GM18907 (cell line): ENCODE data around the gene THG1L.
"Not testable (repeated sequence)": the region's sequence is repeated elsewhere in the genome, so short reads cannot be mapped to it uniquely, and the experiment has no call there.

Source experiments
- ATAC-seq: cut with Tn5 transposase; IDR thresholded peaks from one replicate; pipeline ENCODE4 v1.9.1; 2021; ENCODE audit warnings: mild to moderate bottlenecking, moderate library complexity; ENCODE audit not compliant: unreplicated experiment

THG1L gene

DNA sequence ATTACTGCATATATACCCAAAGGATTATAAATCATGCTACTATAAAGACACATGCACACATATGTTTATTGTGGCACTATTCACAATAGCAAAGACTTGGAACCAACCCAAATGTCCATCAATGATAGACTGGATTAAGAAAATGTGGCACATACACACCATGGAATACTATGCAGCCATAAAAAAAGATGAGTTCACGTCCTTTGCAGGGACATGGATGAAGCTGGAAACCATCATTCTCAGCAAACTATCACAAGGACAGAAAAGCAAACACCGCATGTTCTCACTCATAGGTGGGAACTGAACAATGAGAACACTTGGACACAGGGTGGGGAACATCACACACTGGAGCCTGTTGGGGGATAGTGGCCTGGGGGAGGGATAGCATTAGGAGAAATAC is 4.6 kb upstream of the THG1L start:
- not testable (repeated sequence) for ATAC-seq

DNA sequence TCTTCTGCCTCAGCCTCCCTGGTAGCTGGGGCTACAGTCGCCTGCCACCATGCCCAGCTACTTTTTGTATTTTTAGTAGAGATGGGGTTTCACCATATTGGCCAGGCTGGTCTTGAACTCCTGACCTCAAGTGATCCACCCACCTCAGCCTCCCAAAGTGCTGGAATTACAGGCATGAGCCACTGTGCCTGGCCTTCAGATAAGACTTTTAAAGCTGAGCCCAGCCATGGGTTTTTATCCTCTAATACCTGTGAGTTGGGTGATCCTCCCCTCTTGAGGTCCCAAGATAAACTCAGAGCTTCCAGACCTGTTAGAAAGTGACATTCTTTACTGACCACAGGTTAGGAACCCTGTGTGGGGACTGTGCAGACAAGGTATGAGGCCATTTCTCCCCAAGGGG is 3.4 kb upstream of the THG1L start:
- not testable (repeated sequence) for ATAC-seq

DNA sequence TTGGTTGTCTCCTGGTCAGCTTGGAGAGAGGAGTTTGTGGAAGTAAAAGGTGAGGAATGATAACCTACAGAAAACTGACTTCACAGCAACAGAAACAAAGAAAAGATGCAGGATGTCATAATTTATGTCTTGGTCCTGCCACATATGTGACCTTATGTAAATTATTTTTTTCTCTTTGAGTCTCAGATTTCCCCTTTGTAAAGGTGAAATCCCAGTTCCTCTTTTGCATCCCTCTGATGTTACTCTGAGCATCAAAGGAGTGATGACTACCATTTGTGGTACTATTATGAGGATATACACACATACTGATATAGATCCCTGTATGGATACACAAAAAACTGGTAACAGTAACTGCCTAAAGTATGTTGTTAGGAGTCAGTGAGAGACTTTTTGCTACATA is 1.4 kb upstream of the THG1L start:
- ATAC-seq: peak; percentile 72

DNA sequence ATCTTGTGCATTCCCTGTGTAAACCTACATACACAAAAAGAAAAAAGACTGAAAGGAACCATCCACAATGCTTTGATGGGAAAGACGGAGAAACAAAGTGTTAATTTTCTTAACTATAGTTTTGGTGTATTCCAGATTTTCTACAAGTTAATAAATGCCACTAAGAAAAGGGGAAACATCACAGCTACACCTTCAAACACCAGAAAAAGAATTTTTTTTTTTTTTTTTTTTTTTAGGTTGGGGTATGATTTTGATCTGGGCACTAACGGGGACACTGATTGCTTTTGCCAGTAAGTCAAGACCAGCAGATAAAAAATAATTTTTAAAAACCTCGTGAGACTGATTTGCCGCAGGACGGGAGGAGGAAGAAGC is 334 bp upstream of the THG1L start:
- ATAC-seq: no peak

DNA sequence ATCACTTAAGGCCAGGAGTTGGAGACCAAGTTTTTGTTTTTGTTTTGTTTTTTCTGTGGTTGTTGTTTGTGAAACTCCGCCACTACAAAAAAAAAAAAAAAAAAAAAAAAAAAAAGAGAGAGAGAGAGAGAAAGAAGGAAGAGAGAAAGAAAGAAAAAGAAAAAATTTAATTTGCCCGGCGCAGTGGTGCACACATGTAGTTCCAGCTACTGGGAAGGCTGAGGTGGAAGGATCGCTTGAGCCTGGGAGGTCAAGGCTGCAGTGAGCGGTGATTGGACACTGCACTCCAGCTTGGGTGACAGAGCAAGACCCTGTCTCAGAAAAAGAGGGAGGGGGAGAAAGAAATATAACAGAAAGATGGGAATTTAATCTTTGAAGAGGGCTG is 902 bp downstream of the THG1L start:
- no peak for ATAC-seq

DNA sequence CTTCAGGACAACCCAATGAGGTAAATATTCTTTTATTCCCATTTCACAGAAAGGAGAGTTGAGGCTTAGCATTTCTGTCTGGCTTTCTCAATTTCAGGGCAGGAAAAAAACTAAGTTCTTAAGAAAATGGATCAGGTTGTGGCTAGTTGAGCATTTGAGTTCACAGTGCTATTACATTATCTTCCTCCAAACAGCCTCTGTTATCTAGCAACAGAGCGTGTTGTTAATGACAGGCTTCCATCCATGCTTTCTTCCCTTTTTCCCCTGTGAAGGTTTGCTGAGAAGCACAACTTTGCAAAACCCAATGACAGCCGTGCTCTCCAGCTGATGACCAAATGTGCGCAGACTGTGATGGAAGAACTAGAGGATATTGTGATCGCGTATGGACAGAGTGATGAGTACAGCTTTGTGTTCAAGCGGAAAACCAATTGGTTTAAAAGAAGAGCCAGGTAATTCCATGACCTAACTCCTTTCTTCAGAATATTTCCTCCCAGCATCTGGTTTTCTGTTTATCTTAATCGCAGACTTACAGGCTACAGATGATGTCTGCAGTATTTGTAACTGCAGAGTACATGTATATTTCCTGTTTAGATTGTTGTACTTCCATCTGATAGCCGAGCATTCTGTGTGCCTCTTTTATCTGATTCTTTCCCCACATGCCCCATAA is 1.5 kb downstream of the THG1L start:
- no peak for ATAC-seq

DNA sequence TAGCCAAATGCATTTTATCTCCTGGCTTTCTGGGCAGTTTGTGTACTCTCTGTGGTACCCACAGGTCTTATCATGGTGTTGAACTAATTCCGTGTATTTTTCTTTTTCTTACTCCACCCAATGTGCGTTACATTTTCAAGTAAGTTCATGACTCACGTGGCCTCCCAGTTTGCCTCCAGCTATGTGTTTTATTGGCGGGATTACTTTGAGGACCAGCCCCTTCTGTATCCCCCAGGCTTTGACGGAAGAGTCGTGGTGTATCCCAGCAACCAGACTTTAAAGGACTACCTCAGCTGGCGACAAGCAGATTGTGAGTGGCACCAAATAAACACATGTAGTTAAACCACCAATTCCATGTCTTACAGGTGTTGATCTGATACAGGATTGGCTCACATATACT is 3.2 kb downstream of the THG1L start:
- no peak for ATAC-seq

DNA sequence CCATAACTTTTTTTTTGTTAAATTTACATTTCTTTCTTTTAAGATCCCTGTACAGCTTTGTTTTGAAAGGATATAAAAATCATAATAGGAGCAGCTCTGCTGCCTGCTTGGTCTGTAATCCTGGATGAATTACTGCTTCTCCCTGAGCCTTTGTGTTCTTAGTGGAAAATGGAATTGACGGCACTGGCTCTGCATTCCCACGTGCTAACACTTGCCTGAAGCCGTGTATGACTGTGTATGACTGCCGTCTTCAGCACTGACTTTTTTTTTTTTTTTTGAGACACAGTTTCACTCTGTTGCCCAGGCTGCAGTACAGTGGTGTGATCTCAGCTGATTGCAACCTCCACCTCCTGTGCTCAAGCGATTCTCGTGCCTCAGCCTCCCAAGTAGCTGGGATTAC is 4.8 kb downstream of the THG1L start:
- ATAC-seq: no peak

DNA sequence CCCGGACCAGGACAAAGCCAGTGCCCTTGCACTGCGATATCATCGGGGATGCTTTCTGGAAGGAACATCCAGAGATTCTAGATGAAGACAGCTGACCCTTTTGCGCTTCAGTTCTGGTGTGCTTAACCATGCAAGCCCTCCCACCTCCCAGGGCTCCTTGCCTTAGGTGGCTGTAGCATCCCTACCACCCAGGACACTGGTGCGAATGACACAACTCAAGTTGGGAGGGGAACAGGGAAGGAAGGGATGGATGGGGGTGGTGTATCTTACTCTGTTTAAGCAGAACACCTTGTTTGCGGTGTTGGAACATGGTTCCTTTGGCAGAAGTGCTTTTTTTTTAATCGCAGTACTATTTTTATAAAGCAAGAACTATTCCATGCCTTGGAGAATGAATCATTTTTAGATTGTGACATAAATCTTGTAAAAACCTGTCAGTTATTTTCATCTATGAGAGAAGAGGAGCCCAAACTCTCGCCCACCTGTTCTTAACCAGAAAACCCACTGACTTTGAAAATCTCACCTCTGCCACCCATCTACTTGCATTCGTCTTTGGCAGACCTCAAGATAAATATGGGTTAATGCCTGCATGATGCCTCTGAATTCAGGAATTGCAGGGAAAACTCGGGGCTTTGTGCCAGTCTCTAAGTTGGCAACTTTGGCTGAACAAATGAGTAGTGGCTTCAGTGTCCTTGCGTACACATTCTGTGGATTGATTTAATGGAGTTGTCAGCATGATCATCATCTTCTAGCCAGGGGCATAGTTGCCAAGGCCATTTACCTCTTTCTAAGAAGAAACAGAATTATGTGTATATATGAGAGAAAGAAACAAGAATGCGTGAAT is 8.4 kb downstream of the THG1L start:
- no peak for ATAC-seq

DNA sequence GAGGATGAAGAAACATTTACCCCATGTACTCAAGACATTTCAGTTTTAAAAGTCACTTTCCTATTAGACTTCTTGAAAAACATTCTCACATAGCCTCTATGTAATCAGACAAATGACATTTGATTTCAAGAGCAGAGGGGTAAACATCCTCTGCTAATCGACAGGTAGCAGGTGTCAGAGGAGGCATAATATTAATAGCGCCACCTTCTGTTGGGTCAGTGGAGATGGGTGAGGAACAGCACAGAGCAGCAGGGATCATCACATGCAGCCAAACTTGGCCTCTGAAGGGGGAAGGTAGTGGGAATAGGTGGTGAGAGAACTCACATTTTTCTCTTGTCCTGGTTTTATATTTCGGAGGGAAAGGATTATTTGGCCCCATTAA is 9.0 kb downstream of the THG1L start:
- ATAC-seq: no peak

DNA sequence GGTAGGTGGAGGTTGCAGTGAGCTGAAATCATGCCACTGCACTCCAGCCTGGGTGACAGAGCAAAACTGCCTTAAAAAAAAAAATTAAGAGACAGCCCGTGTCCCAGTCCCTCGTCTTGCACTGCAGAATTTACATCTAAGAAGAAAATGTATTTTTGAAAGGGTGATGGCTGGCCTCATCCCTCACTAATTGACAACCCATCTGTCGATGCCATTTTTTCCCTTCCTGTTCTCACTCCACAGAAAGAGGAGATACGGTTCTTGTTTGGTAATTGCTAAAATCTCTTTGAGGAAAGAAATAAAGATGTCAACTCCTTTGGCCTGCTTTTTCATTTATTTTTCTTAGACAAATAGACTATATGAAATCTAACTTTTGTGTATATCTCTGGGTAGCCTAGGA is 9.9 kb downstream of the THG1L start:
- ATAC-seq: no peak

DNA sequence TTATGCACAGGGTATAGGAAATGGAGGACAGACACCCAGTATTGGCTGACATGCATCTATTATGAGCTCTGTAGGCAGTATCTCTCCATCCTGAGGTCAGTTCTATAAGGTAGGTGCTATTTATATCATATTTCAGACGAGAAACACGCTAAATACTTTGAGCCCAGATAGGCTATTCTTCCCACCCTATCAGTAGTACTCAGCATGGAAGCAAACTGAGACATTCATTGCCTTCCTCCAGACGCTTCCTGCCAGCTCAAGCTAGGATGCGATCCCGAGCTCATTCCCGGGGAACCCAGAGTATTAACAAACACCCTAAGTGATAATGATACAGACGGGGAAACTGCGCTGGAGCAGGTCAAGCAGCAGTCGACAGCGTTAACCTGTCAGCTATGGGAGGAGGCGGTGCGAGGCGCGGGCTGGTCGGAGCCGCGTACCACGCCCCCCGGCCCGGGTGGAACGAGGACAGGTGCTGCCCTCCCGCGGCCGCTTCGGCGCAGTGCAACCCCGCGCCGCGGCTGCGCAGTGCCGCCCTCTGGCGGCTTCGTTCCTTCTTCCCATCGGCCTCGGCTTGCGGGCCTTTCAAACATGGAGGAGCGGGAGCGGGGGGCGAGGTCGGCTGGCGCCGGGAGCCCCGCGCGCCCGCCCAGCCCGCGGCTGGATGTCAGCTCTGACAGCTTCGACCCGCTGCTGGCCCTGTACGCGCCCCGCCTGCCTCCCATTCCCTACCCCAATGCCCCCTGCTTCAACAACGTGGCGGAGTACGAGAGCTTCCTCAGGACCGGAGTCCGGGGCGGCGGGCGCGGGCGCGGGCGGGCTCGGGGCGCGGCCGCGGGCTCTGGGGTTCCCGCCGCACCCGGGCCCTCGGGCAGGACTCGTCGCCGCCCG is 12.2 kb downstream of the THG1L start, which contains the start of gene LSM11:
TSS of gene LSM11 (plus strand) at position 550 of the 888 bp plus-strand sequence. CDS start at position 589, 39 bp downstream.
- peak; percentile 92 for ATAC-seq

DNA sequence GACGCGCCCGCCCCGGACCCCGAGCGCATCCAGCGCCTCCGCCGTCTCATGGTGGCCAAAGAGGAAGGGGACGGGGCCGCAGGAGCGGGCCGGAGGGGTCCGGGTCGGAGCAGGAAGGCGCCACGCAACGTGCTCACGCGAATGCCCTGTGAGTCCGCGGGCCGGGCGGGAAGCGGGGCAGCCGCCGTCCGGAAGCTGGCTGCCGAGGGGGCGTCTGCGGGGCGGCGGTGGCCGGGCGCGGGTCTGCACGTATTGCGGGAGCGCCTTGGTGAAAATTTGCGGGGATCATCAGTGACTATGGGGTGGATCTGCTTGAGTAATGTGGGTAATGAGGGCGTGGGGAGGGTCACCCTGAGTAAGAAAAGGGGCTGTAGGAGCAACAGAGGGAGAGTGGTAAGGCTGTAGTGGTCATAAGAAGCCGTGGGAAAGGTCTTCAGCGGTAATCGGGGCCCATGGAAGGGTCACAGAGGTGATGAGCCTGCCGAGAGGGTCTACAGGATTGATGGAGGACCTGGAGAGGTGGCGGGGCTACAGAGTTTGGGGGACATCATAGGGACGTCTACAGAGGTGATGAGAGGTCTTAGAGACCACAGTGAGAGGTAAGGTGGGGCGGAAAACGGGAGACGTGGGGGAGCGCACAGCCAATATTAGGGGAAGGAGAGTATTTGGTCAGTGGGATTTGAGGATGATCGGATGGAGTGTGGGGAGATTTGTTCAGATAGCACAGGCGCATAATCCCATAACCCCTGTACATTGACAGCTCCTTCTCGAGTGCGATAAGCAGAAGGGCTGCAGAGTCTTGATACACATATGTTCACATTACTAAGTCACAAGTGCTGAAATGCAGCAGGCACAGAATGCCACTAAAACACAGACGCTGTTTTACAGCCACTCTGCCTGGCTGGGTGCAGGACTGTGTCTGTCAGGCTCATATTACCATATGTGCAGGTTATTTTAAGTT is 13.1 kb downstream of the THG1L start:
- ATAC-seq: peak; percentile 34

DNA sequence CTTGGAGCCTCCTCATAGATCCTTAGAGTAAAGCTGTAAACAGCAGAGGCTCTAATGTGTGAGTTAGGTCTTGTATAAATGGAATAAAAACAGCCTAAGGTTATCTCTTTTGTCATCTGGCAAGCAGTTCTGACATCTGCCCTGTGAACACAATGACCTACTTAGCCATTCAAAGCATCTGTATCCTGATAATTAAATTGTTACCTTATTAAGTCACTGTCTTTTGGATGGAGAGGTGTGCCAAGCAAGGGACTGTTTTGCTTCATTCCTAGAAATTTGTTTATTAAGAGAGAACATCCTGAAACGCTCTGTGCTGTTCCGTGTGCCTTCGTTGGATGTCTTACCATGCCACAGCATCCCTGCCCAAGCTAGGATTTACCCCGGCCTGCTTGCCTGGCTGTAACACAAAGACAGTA is 13.8 kb downstream of the THG1L start:
- ATAC-seq: no peak

DNA sequence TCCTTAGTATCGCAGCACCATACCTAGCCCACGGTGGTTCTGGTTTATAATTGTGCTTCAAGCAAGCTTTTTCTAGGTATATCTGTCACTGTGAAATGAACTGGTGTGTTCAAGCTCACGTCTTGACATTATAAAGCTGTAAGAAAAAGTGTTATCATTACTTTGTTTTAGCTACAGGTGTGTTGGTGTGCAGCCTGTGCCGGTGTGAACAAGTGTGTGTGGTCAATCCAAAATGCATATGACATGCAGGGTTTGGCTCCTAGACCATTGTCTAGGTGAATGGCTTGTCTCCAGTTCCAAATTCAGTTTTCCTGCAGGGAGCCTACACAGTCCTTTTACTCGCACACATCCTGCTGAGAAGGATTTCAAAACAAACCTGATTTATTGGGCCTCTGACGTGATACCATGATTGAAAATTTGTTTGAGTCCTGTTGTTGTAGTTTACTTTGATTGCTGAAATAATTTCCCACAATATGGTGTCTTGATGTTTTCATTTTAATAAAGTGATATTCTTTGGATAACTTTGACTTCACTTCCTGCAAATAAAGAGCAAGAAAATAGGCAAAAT is 16.0 kb downstream of the THG1L start:
- ATAC-seq: no peak

DNA sequence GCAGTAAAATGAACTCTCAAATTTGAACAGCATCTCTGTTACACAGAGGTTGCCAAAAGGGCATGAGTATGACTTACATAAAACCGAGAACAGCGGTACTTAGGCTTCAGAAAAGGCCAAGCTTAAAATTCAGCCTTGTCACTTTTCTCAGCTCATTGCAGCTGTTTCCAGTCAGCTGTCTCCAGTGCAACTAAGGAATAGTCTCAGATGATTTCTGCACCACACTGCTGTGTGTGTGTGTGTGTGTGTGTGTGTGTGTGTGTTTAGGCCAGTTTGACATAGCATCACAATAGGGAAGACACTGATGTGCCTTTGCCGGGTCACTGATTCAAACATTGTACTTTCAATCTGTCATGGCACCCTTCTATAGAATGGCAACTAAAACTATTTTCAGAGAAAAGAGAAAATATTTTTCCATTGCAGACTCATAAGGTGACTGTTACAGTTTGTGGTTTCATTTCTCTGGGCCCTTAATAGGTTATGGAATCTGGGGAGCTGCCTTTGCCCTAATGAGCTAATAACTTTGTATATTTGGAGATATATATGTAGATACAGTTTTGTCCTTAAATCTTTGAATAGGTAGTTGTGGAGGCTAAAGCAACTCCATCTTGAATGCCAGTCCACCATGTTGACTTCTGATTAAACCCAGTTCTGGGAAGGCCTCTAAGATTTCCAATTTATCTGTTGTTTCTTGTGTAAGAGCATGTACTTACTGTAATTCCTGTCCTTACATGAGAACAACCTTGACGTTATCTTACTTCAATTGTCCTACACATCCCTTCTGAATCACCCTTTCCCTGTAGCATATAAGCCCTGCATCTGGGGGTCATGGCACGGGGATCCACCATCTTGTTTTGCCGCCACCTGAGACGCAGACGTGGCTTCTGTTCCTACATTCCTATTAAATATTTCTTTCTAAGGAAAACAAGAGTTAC is 16.8 kb downstream of the THG1L start:
- ATAC-seq: no peak

DNA sequence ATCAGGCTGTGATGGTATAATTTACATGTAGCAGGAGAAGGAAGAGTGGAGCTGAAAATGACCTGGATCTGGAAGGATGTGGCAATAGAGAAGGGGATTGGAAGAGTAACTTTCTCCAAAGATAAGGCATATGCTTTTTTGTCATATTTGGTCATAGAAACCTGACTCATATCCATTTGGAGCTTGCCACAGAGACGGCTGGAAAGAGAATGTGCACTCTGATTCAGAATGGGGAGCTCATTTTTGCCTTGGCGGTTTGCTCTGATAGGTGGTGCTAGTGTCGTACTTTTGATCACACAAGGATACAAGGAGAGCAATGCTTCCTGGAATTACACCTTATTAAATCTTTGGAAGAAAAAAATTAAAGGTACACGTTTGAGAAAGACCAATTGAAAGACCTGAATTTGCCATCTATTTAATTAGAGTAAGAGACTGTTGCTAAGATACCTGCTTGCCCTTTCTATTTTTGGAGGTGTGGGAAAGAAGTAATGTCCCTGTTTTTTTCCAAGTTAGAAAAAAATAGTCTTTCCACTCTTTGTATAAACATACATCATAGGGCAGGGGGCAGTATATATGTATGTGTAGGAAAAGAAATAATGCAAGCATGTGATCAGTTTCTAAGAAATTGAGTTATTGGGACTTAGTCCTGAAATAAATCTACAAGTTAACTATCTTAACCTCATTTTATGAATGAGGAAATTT is 17.7 kb downstream of the THG1L start:
- no peak for ATAC-seq

DNA sequence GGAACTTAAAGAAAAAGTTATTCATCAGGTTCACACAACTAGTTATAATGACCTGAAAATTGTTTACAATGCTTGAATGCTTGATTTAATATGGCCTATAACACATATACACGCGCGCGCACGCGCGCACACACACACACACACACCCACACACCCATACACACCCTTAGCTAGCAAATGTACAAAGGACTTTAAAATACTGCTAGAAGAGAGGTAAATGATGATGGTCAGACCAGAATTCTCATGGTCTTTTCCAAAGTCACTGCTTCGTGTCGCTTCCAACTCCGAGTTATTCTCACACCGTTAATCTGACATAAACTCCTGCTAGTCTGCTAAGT is 18.2 kb downstream of the THG1L start:
- no peak for ATAC-seq
